ENCODE results near the gene ZW10.
"Not testable (repeated sequence)": the region's sequence is repeated elsewhere in the genome, so short reads cannot be mapped to it uniquely, and the experiment has no call there.

The ZW10 gene

DNA sequence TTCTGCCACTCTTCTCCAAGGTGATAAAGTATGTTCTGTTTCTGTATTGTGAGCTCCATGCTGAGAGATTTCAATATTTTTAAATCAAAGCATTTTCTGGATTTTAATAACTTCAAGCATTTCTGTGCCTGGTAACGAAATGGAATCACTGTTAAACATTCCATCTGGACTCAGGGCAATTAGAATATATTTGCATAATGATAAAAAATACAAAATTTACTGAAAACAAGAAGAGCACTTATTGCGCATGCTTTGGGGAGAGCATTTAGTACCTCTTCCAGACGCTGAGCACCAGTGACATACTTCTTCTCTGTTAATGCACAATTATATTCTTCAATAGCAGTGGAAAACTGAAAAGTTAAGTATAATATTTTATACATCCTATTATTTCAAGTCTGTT lies 13.3 kb downstream of the ZW10 start:
- no peak for DNase-seq (ENCODE audit: low read depth in 3 of 3, low spot score in 1 of 3)

DNA sequence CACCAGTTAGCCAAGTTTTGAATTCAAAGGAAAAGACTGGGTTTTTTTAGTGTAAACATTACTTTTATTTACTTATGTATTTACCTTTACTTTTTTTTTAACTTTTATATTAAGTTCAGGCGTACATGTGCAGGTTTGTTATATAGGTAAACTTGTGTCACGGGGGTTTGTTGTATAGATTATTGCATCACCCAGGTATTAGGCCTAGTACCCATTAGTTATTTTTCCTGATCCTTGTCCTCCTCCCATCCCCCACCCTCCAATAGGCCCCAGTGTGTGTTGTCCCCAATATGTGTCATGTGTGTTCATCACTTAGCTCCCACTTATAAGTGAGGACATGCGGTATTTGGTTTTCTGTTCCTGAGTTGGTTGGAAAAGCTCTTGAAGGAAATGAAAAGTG lies 20.6 kb downstream of the ZW10 start:
- no peak for DNase-seq (ENCODE audit: low read depth in 3 of 3, low spot score in 1 of 3)

- DNase-seq (ENCODE audit: low read depth in 3 of 3, low spot score in 1 of 3), result no peak
These were observed 37.2 kb downstream of the ZW10 start for GRCh38 chr11:113736323-113736722.

- DNase-seq (ENCODE audit: low read depth in 3 of 3, low spot score in 1 of 3), result no peak
These were observed 41.4 kb downstream of the ZW10 start for GRCh38 chr11:113732092-113732491.

DNA sequence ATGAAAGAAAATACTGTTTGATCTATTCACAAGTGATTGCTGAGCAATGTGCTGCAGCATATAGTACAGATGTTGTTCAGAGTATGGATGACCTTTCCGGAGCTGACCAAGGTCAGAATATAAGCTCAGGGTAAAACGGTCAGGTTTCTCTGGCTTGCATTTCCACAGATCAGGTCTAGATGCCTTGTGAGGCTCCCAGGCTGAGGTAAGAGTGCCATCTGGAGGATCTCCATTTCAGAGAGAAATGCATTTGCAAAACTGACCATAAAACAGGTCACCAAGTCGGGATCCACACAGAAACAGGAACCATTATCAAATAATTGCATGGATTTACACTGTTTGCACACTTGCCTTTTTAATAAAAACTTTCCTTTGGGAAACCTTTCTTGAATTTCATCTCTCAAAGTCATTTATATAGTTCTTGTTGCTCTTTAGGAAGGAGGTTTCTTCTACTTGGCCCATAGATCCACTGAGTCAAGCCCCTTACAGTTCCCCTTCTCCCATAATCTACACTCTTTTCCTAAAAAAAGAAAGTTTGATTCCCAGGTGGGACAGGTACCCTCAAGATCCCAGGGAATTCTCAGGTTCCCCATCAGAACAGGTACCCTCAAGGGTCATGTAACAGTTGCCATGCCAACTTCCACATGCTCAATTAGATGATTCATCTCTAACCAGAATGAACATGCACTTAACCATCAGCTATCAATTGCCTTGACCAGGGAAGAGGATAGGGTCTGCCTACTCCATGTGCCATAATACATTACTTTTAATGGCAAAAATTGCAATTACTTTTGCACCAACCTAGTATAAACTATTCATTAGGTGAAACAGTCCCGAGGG lies 42.4 kb downstream of the ZW10 start:
- no peak for DNase-seq (ENCODE audit: low read depth in 3 of 3, low spot score in 1 of 3)

- DNase-seq (ENCODE audit: low read depth in 3 of 3, low spot score in 1 of 3), result no peak
These were observed 44.0 kb downstream of the ZW10 start for GRCh38 chr11:113729456-113729855.

DNA sequence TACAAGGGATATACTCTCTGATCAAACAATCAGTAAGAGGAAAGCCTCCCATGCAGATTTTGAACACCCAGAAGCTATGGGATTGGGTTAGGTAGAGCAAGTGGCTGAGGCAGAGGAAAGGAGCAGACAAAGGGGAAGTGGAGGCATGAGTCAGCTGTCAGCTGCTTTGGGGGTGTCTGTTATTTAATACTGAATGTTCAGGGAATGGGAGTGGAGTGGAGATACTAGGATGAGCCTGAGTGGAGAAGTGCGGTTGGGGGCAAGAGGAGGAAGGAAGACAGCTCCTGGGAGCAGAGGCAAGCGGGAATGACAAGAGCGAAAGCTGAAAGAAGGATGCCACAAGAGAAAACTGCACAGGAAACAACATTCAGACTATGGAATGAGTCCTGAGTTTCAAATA lies 44.7 kb downstream of the ZW10 start:
- DNase-seq (ENCODE audit: low read depth in 3 of 3, low spot score in 1 of 3), result no peak

GRCh38 chr11:113725913-113726312 lies 47.6 kb downstream of the ZW10 start:
- DNase-seq (ENCODE audit: low read depth in 3 of 3, low spot score in 1 of 3), result no peak

GRCh38 chr11:113725407-113725806 lies 48.1 kb downstream of the ZW10 start:
- DNase-seq (ENCODE audit: low read depth in 3 of 3, low spot score in 1 of 3), result no peak

DNA sequence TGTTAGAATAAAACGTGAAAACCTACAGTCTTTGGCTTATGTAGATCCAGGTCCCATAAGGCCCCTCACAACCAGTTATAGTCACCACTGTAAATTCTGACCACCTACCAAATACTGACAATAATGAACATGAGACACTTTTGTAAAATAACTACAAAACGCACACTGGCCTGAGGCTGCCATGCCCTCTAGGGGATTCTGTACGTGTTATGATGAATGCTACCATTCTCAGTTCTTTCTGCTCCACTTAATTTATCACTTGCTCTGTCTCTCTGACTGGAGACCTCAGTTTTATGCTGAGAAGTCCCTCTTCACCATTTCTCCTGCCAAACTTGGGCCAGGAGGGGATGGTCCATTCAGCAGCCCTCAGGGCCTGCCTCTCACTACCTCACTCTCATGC lies 48.7 kb downstream of the ZW10 start:
- no peak for DNase-seq (ENCODE audit: low read depth in 3 of 3, low spot score in 1 of 3)

DNA sequence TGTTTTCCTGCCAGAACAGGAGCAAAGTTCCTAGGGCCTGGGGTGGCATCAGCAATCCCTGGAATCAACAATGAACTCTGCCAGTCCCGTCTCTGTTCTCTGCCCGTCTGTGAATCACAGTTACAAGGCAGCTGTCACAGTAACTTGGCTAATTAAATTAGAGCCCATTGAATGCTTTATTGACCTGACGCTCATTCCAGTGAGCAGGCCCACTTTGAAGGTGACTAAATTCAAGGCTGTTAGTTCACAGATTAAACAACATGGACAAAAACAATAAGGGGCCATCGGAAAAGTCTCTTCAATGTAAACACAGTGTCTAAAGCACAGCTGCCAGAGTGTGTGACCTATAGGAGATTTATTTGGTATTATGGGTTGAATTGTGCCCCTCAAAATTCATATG lies 49.7 kb downstream of the ZW10 start:
- DNase-seq (ENCODE audit: low read depth in 3 of 3, low spot score in 1 of 3), result no peak

DNA sequence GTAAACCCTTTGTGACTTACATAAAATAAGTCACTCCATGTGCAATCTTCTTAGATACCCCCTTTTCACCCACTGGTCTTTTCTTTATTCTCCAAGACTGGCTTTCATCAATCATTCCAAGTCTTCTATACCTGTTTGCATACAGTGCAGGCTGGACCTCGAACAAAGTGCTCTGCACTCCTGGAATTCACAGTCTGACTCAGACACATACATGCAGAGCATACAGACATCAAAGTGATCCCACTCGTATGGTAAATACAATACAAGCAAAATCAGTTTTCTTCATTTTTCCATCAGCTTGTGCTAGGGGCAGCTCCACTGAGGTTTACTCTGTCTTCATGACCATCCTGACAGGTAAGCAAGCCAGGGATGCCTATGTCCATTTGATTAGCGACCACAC lies 50.6 kb downstream of the ZW10 start:
- DNase-seq (ENCODE audit: low read depth in 3 of 3, low spot score in 1 of 3), result no peak

- no peak for DNase-seq (ENCODE audit: low read depth in 3 of 3, low spot score in 1 of 3)
These were observed 51.3 kb downstream of the ZW10 start for GRCh38 chr11:113722221-113722620.

- DNase-seq (ENCODE audit: low read depth in 3 of 3, low spot score in 1 of 3), result no peak
These were observed 51.9 kb downstream of the ZW10 start for GRCh38 chr11:113721462-113722066.

DNA sequence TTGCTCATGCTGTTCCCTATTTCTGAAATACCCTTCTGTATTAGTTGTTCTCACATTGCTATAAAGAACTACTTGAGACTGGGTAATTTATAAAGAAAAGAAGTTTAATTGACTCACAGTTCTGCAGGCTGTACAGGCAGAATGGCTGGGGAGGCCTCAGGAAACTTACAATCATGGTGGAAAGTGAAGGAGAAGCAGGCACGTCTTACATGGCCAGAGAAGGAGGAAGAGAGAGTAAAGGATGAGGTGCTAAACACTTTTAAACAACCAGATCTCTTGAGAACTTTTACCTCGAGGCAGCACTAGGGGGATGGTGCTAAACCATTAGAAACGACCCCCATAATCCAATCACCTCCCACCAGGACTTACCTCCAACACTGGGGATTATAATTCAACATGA lies 53.0 kb downstream of the ZW10 start:
- not testable (repeated sequence) for DNase-seq (ENCODE audit: low read depth in 3 of 3, low spot score in 1 of 3)

DNA sequence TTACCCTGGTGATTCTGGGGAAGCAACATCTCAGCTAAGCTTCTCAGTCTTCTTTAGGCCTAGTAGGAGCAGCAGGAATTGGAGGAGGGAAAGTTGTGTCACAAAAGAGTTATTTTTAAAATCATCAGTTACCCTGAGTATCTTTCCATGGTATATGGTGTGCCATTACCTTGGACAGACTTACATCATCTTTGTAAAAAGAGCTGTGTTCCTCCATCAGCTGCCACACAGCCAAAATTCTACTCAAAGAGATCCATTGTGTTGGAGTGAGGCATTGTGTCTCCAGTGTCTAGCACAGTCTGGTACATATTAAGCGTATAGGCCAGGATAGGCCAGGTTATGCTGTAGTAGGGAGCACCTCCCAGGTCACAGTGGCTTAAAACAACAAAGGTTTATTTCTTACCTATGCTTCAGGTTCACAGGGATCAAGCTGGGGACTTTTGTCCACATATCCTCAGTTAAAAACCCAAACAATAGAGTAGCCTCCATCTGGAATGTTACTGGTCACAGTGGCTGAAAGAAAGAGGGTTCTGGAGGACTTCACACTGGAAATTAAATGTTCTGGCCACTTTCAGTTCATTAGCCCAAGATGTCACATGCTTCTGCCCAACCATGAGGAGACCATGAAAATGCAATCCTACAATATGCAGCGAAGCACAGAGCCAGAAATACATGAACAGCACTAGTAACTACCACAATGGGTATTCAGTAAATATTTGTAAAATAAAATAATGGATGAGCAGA lies 57.4 kb downstream of the ZW10 start:
- no peak for DNase-seq (ENCODE audit: low read depth in 3 of 3, low spot score in 1 of 3)

DNA sequence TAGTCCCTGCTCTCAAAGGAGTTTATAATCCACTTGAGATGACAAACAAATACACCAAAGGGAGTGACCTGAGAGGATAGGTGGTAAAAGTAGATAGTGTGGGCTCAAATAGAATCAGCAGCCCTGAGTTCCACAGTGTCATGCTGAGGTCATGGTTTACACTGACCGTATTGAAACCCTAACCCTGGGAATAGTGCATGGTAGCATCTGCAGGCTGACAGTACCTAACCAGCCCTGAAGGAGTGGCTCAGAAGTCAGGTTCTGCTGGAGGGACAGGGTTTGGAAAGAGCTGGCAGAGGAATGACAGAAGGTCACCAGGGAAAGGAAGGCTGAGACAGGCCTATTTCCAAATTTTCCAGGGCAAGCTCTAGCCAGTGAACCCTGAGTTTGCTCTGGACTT lies 58.2 kb downstream of the ZW10 start:
- DNase-seq (ENCODE audit: low read depth in 3 of 3, low spot score in 1 of 3), result no peak

GRCh38 chr11:113710989-113711388 lies 62.5 kb downstream of the ZW10 start:
- no peak for DNase-seq (ENCODE audit: low read depth in 3 of 3, low spot score in 1 of 3)

GRCh38 chr11:113705871-113706655 lies 67.4 kb downstream of the ZW10 start, which contains the start of gene TMPRSS5:
TMPRSS5 (minus strand) TSS chr11:113706308; CDS start chr11:113706224, 84 bp downstream.
- DNase-seq (ENCODE audit: low read depth in 3 of 3, low spot score in 1 of 3), result no peak

DNA sequence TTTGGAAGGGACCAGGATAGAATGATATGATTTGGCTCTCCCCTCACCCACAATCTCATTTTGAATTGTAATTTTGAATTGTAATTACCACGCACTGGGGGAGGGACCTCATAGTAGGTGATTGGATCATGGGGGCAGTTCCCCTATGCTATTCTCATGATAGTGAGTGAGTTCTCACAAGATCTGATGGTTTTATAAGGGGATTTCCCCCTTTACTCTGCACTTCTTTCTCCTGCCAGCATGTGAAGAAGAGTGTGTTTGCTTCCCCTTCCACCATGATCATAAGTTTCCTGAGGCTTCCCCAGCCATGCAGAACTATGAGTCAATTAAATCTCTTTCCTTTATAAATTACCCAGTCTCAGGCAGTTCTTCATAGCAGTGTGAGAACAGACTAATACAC lies 69.9 kb downstream of the ZW10 start:
- DNase-seq (ENCODE audit: low read depth in 3 of 3, low spot score in 1 of 3), result not testable (repeated sequence)

DNA sequence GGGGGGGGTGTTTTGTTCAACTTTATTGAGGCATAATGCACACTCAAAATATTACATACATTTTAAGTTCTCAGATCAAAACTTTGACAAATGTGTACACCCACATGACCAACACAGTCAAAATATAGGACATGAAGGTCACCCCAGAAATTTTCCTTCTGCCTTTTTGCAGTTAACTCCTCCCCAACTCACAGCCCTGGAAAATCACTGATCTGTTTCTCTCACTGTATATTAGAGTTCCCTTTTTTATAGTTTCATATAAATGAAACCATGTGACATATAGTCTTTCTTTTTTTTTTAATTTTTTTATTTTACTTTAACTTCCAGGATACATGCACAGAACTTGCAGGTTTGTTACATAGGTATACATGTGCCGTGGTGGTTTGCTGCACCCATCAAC lies 72.0 kb downstream of the ZW10 start:
- no peak for DNase-seq (ENCODE audit: low read depth in 3 of 3, low spot score in 1 of 3)
